Measurements from ENCODE around the gene PLD6. TPM values are rescaled to one million over a fixed set of nuclear protein-coding genes. Genes with fewer than 3 reads are reported as not detected.
"Not testable (repeated sequence)": the region's sequence is repeated elsewhere in the genome, so short reads cannot be mapped to it uniquely, and the experiment has no call there.

Gene PLD6
- total RNA-seq, 1 donor from 2014 or later: 9.2 TPM

DNA sequence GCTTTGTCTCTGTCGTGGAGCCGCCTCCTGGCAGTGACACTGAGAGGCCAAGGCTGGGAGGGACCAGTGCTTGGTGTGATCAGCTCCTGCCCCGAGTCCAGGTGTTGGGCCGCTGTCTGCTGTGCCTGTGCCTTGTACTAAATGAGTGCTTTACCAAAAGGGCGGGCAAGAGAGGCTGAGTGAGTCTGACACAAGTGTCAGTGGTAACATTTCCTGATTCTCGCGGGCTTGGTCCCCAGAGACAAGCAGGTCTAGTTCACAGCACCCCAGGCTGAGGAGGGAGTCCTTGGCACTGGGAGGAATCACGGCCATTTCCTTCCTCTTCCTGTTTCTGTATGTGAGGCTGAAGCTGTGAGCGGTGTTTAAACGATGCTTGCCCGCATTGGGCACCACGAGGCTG is 30.2 kb downstream of the PLD6 start:
- DNase-seq: no peak

DNA sequence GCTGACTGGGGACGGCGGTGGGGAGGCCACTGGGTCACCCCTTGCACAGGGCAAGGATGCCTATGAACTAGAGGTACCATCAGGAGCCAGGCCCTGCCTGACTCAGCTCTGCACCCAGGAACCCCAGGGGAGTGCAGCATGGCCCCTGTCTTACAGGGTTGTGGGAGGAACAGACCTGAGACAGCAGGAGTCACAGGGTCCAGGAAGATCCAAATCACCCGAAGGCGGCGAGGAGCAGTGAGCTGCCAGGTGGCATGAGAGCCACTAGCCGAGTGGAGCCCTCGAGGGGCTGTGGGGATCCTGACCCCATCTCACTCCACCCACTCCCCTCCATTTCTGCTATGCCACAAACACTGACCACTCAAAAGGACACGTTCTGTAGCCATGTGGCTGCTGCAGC is 30.8 kb downstream of the PLD6 start:
- DNase-seq: no peak

DNA sequence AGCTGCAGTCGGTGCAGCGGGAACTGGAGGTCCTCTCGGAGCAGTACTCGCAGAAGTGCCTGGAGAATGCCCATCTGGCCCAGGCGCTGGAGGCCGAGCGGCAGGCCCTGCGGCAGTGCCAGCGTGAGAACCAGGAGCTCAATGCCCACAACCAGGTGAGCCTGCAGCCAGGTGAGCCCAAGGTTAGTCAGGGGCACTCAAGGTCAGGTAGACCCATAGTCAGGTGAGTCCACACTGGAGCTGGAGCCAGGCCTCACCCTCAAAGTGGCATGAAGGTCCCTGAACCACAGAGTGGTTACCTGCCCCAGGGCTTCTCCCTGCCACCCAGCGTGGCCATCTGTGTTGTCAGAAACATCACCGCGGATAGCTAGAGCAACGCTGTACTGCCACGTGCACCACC is 32.2 kb downstream of the PLD6 start:
- no peak for DNase-seq

DNA sequence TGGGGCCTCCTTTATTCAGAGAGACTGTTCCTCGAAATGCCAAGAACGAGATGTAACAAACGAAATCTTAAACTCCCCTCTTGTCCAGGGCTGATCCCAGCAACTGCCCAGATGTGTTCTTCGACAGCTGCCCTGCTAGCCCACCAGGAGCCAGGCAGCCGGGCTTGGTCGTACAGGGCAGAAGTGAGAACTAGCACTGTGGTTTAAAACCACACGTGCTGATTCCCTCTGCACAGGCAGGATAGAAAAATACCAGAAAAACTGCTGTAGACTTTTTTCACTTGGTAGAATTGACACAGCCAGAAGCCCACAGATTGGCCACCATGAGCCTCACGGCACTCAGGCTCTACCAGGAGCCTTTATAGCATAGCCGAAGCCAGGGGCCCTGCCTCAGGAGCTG is 33.1 kb downstream of the PLD6 start:
- DNase-seq: no peak

DNA sequence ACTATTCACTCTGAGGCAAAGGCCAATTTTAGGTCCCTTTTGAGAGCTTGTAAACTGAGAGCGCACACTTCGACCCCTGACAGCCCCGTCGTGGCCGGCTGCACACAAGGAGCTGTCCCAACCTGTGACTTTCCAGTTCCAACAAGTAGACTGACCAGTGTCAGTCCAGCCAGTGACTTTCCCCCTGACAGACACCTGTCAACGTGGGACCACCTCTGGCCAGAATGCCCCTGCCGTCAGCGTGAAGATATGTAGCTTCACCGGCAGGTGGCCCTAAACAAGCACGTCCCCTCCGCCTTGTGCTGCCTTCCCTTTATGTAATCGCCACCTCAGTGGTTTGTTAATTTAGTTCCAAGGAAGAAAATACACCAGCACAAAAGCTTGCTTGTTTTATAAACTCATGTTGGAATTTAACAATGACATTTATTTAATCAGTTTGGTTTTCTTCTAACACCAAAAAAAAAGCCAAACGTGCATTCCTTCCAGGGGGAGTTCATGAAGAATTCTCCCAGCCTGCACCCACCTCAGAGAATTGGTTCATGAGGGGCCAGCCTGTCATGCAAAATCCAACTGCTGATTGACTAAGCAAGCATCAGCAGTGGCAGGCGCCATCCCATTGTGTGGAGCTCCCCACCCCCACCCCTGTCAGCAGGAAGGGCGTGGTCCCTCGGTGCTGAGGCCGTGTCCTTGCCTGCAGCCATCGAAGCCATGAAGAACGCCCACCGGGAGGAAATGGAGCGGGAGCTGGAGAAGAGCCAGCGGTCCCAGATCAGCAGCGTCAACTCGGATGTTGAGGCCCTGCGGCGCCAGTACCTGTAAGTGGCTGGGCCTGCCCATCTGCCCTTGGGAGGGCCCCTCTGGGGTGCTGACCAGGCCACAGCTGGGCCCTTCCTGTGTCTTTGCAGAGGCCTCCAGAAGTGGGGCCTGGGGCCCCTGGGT is 33.9 kb downstream of the PLD6 start:
- no peak for DNase-seq

DNA sequence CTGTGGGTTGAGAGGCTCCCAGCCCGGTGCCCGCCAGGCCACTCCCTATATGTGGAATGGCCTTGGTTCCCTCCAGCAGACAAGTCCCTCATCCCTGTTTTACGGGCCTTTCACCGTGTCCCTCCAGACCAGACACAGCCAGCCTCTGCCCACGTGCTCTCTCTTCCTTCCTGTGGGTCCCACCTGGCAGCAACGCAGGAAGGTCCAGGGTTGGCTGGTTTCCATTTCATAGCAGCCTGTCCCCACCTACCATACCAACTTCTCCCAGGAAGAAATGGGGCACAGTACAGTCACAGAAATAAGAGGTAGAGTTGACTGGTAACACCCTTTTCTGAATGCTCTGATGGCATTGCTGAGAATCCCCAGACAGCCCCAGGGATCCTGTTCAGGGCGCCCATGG is 34.9 kb downstream of the PLD6 start:
- no peak for DNase-seq

DNA sequence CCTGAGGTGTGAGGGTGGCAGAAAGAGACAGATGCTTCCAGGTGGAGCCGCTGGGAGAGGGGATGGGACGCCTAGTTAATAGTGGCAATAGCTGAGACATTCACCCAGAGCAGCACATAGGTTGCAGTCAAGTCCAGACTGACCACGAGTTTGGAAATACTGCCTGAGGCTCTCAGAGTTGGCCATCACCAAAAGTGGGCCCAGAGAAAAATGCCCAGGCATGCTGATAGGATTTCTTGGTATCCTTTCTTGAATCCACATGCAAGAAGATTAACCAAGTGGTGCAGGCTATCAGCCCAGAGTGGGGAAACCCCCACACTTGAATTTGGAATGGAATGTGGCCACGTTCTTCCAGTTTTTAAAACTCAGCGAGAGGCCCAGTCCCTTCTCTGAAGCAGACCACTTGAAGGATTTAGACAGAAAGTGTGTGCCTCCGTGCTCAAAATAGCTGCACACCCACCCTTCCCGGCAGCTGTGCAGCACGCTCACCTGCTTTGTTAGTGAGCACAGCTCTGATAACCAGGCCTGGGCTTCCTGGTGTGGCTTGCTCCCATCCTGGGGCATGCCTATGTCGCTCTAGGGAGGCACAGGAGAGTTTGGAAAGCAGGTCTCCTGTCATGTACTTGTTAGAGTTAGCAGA is 35.7 kb downstream of the PLD6 start:
- DNase-seq: no peak

DNA sequence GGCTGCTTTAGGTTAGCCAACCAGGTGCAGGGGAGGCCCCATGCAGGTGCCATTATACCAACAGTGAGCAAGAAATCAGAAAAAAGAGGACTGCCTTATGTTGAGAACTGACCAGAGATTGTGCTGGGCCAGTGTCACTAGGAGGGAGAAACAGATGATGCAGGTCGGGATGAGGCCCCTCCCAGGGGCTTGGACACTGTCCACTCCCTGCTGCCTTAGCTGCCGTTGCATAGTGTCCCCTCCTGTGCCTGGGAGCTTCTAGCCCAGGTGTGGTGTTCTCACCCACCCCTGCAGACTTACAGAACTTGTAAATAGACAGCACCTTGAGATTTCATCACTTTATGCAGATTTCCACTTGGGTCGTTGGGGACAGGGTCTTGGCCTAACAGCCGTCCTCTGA is 36.7 kb downstream of the PLD6 start:
- no peak for DNase-seq

DNA sequence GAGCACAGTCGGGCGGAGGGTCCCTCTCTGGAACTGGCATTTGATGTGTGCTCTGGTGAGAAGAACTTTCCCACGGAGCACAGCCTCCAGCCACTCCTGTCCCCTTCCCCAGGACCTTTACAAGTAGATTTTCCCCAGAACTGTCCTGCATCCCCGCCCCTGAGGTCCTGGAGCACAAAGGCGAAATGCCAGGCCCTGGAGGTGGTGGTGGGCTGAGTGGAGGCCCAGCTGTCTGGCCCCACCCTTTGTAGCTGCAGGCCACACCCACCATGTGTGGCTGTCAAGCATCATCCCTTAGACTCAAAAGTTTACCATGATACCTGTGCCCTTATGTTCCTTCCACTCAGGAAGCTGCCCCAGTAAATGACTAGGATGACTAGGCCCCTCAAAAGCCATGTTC is 37.7 kb downstream of the PLD6 start:
- no peak for DNase-seq

DNA sequence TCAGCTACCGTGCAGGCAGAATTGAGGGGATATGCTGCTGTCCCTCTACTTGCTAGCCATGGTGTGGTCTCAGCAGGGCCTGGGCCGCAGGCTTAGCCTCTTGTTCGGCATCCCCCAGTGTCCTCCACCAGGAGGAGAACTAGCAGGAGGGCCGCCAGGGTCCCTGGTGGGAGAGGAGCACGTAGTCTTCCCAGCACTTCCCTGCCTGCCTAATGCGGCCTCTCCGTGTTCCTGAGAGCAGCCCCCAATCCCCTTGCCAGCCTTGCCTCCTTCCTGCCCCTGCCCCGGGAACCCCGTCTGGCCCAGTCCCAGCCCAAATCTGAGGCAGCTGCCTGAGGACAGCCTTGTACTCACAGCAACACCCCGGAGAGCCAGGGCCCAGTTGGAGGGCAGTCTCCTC is 38.1 kb downstream of the PLD6 start:
- DNase-seq: no peak

DNA sequence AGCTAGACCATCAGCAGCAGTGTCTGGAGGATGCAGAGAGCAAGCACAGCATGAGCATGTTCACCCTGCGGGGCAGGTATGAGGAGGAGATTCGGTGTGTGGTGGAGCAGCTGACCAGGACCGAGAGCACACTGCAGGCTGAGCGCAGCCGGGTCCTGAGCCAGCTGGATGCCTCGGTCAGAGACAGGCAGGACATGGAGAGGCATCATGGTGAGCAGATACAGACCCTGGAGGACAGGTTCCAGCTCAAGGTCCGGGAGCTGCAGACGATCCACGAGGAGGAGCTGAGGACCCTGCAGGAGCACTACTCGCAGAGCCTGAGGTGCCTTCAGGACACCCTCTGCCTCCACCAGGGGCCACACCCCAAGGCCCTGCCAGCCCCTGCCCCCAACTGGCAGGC is 38.8 kb downstream of the PLD6 start:
- DNase-seq: no peak

DNA sequence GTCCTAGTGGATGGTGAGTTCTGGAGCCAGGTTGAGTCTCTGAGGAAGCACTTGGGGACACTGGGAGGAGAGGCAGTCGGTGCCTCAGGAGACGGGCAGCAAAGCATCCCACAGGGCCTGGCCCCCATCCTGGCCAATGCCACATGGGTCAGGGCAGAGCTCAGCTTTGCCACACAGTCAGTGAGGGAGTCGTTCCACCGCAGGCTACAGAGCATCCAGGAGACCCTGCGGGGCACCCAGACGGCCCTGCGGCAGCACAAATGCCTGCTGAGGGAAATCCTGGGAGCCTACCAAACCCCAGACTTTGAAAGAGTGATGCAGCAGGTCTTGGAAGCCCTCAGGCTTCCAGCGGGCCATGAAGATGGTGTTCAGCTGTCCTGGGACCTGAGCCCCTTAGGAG is 39.7 kb downstream of the PLD6 start:
- DNase-seq: no peak

DNA sequence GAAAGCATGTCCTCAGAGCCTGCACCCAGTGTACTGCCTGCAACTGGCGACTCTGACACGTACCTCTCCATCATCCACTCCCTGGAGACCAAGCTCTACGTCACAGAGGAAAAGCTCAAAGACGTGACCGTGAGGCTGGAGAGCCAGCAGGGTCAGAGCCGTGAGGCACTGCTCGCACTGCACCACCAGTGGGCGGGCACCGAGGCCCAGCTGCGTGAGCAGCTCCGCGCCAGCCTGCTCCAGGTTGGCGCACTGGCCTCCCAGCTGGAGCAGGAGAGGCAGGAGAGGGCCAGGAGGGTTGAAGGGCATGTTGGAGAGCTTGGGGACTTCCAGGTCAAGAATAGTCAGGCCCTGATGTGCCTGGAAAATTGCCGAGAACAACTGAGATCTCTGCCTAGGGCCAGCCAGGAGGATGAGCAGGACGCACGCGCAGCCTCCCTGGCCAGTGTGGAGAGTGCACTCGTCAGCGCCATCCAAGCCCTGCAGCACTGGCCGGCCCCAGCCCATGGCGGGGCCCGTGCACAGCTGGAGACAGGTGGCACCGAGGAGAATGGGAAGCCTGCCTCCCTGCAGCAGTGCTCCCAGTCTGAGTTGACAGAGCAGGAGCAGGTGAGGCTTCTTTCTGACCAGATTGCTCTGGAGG is 40.3 kb downstream of the PLD6 start:
- DNase-seq: no peak

DNA sequence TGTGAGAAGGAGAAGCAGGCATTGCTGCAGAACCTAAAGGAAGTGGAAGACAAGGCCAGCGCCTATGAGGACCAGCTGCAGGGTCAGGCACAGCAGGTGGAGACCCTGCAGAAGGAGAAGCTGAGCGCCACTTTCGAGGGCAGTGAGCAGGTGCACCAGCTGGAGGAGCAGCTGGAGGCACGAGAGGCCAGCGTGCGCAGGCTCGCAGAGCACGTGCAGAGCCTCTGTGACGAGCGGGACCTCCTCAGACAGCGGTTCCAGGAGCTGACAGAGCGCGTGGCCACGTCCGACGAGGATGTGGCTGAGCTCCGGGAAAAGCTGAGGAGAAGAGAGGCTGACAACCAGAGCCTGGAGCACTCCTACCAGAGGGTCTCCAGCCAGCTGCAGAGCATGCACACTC is 41.5 kb downstream of the PLD6 start:
- DNase-seq: no peak

DNA sequence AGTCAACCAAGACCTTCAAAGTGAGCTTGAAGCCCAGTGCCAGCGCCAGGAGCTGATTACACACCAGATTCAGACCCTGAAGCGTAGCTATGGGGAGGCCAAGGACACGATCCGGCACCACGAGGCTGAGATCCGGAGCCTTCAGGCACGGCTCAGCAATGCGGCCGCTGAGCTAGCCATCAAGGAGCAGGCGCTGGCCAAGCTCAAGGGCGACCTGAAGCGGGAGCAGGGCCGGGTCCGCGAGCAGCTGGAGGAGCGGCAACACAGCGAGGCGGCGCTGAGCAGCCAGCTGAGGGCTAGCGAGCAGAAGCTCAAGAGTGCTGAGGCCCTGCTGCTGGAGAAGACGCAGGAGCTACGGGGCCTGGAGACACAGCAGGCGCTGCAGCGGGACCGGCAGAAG is 42.0 kb downstream of the PLD6 start:
- no peak for DNase-seq

DNA sequence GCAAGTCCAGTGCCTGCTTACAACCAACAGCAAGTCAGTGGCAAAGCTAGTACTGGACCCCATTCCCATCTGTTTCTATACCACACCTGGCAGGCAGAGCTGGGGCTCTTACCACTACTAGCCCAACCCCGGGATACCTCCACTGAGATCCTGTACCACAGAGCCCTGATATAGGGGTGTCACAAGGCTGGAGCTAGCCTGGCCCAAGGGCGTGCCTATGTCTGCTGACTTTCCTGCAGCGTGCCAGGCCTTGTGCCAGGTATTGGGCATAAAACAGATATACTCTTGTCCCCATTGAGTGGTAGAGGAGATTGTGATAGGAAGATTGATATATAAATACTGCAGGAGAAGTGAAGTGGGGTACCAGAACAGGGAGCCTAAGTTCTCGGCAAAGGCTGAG is 44.4 kb downstream of the PLD6 start:
- DNase-seq: no peak

DNA sequence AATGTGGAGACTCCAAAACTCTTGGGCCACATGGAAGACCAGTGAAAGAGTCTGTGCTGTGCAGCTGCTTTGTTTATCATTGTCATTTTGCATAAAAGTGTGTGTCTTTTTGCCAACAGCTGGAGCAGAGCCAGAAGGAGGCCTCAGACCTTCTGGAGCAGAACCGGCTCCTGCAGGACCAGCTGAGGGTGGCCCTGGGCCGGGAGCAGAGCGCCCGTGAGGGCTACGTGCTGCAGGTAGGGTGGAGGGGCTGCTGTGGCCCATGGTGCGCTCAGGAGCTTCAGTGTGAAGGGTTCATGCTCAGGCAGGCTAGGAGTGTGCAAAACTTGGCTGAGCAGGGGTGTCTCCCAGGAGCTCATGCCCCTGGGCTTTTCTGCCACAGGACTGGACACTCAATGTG is 45.0 kb downstream of the PLD6 start:
- no peak for DNase-seq

DNA sequence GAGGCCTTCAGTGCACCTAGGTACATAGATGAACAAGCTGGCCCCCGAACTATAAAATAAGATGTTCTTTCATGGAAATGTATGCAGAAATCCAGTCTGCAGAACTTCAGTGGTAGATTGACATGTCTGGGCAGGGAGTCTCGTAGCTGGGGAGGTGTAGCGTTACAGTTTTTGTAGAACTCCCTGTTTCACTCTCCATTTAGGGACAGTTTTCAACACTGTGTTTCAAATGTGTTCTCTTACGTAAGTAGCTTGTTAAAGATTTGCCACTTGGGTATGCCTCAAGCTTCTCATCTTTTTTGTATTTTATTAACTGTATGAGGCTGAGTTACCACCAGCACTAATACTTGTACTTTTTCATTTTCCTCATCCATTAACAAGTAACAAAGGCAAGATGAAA is 46.6 kb downstream of the PLD6 start:
- no peak for DNase-seq

DNA sequence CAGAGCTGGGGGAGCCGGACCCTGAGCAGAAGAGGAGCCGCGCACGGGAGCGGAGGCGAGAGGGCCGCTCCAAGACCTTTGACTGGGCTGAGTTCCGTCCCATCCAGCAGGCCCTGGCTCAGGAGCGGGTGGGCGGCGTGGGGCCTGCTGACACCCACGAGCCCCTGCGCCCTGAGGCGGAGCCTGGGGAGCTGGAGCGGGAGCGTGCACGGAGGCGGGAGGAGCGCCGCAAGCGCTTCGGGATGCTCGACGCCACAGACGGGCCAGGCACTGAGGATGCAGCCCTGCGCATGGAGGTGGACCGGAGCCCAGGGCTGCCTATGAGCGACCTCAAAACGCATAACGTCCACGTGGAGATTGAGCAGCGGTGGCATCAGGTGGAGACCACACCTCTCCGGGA is 47.6 kb downstream of the PLD6 start:
- not testable (repeated sequence) for DNase-seq

DNA sequence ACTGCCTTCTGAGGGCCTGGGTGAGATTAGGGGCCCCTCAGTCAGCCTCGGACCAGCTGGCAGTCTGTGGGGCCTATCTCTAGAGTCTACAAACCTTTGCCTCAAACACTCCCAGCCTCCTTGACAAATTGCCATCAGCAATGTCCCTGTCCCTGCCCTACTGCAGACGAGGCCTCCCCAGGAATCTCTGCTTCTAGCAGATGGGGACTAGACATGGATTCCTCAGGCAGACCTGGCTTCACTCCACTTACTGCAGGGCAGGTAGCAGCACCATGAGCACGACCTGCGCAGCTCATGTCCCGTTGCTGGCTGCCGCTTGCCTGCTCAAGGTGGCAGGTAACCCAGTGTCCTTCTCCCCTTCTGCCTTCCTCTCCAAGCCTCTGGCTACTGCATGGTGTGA is 49.1 kb downstream of the PLD6 start:
- DNase-seq: no peak

DNA sequence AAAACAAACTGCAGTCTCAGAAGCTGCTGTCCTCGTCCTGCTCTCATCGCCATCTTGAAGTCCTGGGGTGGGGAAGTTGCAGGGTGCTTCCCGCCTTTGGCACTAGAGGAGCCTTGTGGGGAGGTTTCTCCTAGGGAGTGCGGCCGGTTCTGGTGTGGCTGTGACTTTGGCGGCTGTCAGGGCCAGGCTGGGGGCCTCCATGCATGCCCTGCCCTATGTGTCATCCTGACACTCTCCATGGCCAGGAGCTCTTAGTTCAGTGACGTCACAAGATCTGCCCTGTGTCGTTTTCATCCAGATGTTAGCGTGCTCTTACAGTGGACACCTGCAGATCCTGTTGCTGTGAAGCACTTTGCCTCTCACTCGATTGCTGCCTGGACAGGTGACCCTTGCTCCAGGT is 49.6 kb downstream of the PLD6 start:
- no peak for DNase-seq

DNA sequence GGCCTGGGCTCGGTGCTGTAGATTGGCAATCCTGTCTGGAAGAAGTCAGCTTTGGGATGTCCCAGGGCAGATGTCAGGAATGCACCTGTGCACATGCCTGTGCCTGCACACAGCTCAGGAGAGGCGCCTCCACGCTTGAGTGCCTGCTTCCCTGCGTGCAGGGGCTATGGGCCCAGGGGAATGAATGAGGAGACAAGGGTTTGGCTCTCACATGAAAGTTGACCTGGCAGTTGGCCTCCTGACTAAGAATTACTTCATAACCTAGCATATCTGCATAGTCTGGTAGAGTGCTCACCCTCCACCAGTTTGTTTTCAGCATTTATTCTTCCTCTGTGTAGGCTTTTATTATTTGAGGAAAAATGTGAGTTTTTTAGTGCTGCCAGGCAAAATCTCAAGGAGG is 50.0 kb downstream of the PLD6 start:
- no peak for DNase-seq

DNA sequence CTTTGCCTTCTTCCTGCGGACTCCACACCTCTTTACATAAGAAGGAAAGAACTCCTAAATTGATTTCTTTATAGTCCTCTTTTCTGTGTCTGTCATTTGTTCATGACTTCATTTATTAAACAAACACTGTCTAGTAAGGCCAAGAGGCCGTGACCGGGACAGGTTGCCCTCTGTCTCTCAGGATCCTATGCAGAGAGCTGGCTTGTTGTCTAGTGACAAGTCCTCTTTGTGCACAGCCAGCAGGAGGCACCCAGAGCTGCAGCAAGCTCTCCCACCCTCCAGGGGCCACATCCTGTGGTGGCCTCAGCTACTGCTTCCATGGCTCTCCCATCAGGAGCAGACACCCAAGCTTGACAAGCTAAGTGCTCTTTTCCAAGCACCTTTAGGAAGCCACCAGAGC is 50.6 kb downstream of the PLD6 start:
- DNase-seq: no peak

DNA sequence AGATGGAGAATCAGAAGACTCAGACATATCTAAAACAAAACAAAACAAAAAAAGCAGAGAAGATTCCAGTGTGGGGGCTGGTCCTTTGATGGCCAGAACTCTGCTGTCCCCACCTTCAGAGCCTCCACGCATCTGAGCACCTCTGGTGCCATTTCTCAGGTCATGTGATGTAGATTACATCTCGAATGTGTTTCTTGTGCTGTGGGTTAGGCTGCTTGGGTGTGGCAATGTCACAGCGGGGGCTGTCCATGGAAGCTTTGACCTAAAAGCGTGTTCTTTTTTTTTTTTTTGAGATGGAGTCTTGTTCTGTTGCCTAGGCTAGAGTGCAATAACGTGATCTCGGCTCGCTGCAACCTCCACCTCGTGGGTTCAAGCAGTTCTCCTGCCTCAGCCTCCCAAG is 51.2 kb downstream of the PLD6 start:
- no peak for DNase-seq
